Adrenal gland (tissue), 12 donors: ENCODE results near the gene AACS. TPM values are rescaled to one million over a fixed set of nuclear protein-coding genes. Genes with fewer than 3 reads are reported as not detected.

Experiments
- DNase-seq, 7 donors: peaks; one replicate each; pipeline ENCODE4 v3.0.0-alpha.2; 2019 to 2020
- H3K27ac ChIP-seq, 5 donors: fragments of 200-600 bp; sonication (generic) in 4 of 5; 1 replicate in 3 of 5; 2 replicates in 2 of 5; pipeline versions ENCODE4 v1.5.1 to v1.8.0; 2016 to 2020; ENCODE audit warnings: mild to moderate bottlenecking in 1 of 5
- H3K27me3 ChIP-seq: fragments of 200-600 bp; 2 replicates; pipeline ENCODE4 v1.8.0; 2021
- H3K36me3 ChIP-seq, 2 donors: fragments of 200-600 bp; replicated peaks in 1 of 2; 1 replicate in 1 of 2; 2 replicates in 1 of 2; pipeline versions ENCODE4 v1.5.1 to v1.8.0; 2018 to 2022
- H3K4me1 ChIP-seq, 2 donors: fragments of 200-600 bp; replicated peaks in 1 of 2; 1 replicate in 1 of 2; 2 replicates in 1 of 2; pipeline versions ENCODE4 v1.5.1 to v1.8.0; 2018 to 2021
- H3K4me3 ChIP-seq, 4 donors: fragments of 200-600 bp; sonication (generic) in 3 of 4; one replicate each; pipeline ENCODE4 v1.5.1; 2016 to 2018
- H3K9me3 ChIP-seq, 3 donors: fragments of 200-600 bp; sonication (generic) in 1 of 3; replicated peaks in 1 of 3; 1 replicate in 2 of 3; 2 replicates in 1 of 3; pipeline versions ENCODE4 v1.5.1 to v1.8.0; 2016 to 2021
- POLR2A ChIP-seq, 2 donors: fragments of 450-650 bp; IDR thresholded peaks; one replicate each; pipeline ENCODE4 v1.6.1; 2017; ENCODE audit warnings: antibody characterized with exemption in 2 of 2, mild to moderate bottlenecking in 2 of 2, moderate library complexity in 1 of 2
- WGBS, 4 donors: extraction: QIAGEN DNeasy Blood & Tissue Kit in 2 of 4; methylation state at CpG; one replicate each; pipeline versions ENCODE4 v1.1.5 to v1.1.7; 2013 to 2017; 5-methylcytosine and 5-hydroxymethylcytosine counted together
- intact Hi-C, 2 donors: fragments of 100-400 bp; cut with DNase I; formaldehyde crosslinking; loops; one replicate each; pipeline versions ENCODE4 v1.14.1 to v1.15.0; 2022 to 2023
- polyA plus RNA-seq, 3 donors: library from polyadenylated mRNA; stranded (reverse); fragments of 200-250 nt in 2 of 3; fragments of 350-450 nt in 1 of 3; fragmentation: Illumina TruSeq in 1 of 3; extraction: RNeasy Lipid Tissue Mini Kit (QIAGEN cat#74804) in 1 of 3; gene quantifications; one replicate each; pipeline ENCODE4 v1.2.3, GENCODE V29; 2013 to 2014
- total RNA-seq, 9 donors: library from RNA; depleted of rRNA in 4 of 9; stranded (reverse); fragments of >200 nt in 4 of 9; fragments of 120-200 nt in 1 of 9; fragmentation: NEBNext Ultra II Directional in 1 of 9; extraction: Animal tissue kit (Norgen Biotek cat#: 25700) in 1 of 9; gene quantifications; one replicate each; pipeline versions ENCODE4 v1.1.0 to v1.2.4, GENCODE V29; 2013 to 2023
- TF ChIP-seq, protein P1 (sequence below), 6 experiments: fragments of 450-650 bp in 4 of 6; fragments of 200-600 bp in 2 of 6; sonication (generic) in 1 of 6; IDR thresholded peaks; 1 replicate in 5 of 6; 2 replicates in 1 of 6; pipeline versions ENCODE4 v1.5.1 to v1.8.0; 2016 to 2021; ENCODE audit warnings: antibody characterized with exemption in 6 of 6, mild to moderate bottlenecking in 2 of 6, moderate library complexity in 1 of 6
- donor health status: healthy with polysubstance abuse.
- donor health status: Bipolar disorder and iron deficiency.
- donor health status: DM: yes; HTN: yes; CAD: no.
- donor health status: DM: no; HTN: no; CAD: no.
- donor health status: DM: no; HTN: no; CAD: no.
- donor health status: DM: yes; HTN: yes; CAD: no.

AACS gene
- total and polyA plus RNA-seq, 12 donors: 8.0 to 31.7 (median 15.4) TPM

GRCh38 chr12:125032466-125033152 is 32.6 kb upstream of the AACS start:
- Histone ChIP-seq H3K27me3 (no peaks in the 10 kb centered on the region), H3K9me3 (no peaks in the 10 kb centered on the region), H3K4me3 (no peak overlapping the region), H3K4me1 (no peaks in the 10 kb centered on the region), H3K36me3 (no peaks in the 10 kb centered on the region), H3K27ac (no peak overlapping the region)
- no peak for DNase-seq
- TF ChIP-seq, protein P1, sequence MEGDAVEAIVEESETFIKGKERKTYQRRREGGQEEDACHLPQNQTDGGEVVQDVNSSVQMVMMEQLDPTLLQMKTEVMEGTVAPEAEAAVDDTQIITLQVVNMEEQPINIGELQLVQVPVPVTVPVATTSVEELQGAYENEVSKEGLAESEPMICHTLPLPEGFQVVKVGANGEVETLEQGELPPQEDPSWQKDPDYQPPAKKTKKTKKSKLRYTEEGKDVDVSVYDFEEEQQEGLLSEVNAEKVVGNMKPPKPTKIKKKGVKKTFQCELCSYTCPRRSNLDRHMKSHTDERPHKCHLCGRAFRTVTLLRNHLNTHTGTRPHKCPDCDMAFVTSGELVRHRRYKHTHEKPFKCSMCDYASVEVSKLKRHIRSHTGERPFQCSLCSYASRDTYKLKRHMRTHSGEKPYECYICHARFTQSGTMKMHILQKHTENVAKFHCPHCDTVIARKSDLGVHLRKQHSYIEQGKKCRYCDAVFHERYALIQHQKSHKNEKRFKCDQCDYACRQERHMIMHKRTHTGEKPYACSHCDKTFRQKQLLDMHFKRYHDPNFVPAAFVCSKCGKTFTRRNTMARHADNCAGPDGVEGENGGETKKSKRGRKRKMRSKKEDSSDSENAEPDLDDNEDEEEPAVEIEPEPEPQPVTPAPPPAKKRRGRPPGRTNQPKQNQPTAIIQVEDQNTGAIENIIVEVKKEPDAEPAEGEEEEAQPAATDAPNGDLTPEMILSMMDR (IDR thresholded peaks at IDR 0.05): no peak
- TF ChIP-seq POLR2A (IDR thresholded peaks at IDR 0.05): no peak
- intact Hi-C loops: no loop called here
- 90 to 93% (median 90%) methylated on average over 18 to 19 of the region's 19 CpGs for WGBS, 4 donors

GRCh38 chr12:125033288-125033687 is 31.9 kb upstream of the AACS start:
- intact Hi-C loops: no loop called here
- DNase-seq: no peak
- Histone ChIP-seq H3K36me3 (no peaks in the 10 kb centered on the region), H3K27me3 (no peaks in the 10 kb centered on the region), H3K9me3 (no peaks in the 10 kb centered on the region), H3K27ac (no peak overlapping the region), H3K4me1 (no peaks in the 10 kb centered on the region), H3K4me3 (no peak overlapping the region)
- WGBS, 4 donors: 90 to 93% (median 92%) methylated on average over 9 of the region's 9 CpGs
- TF ChIP-seq POLR2A (IDR thresholded peaks at IDR 0.05): no peak
- TF ChIP-seq, protein P1 (IDR thresholded peaks at IDR 0.05): no peak

- TF ChIP-seq, protein P1 (IDR thresholded peaks at IDR 0.05): no peak
- no peak for TF ChIP-seq POLR2A (IDR thresholded peaks at IDR 0.05)
- intact Hi-C loops: no loop called here
- Histone ChIP-seq H3K4me3 (no peak overlapping the region), H3K36me3 (no peaks in the 10 kb centered on the region), H3K27ac (no peak overlapping the region), H3K27me3 (no peaks in the 10 kb centered on the region), H3K4me1 (no peaks in the 10 kb centered on the region), H3K9me3 (no peaks in the 10 kb centered on the region)
- DNase-seq: no peak
- 61 to 71% (median 67%) methylated on average over 6 of the region's 6 CpGs for WGBS, 4 donors
Observed at GRCh38 chr12:125038976-125039625, 26.1 kb upstream of the AACS start.

- TF ChIP-seq, protein P1 (IDR thresholded peaks at IDR 0.05): no peak
- TF ChIP-seq POLR2A (IDR thresholded peaks at IDR 0.05): no peak
- H3K27ac ChIP-seq: peak overlapping the region in 1 of 5 donors; percentile 36
- DNase-seq: no peak
- peak overlapping the region in 3 of 4 donors; percentile 15 to 68 (median 18) for H3K4me3 ChIP-seq
- H3K36me3 ChIP-seq: no peaks in the 10 kb centered on the region
- intact Hi-C loops: no loop called here
- WGBS, 4 donors: 46 to 54% (median 49%) methylated on average over 15 of the region's 15 CpGs
- H3K4me1 ChIP-seq: no peaks in the 10 kb centered on the region
- no peaks in the 10 kb centered on the region for H3K9me3 ChIP-seq
- no peaks in the 10 kb centered on the region for H3K27me3 ChIP-seq
Observed at GRCh38 chr12:125049093-125049458, 16.2 kb upstream of the AACS start.
